Inflammatory macrophage treated with lipopolysaccharide for 4 hours (primary cell): ENCODE results near the gene KCNG4.

Experiments
- DNase-seq: peaks from one replicate; pipeline ENCODE4 v3.0.0-alpha.2; 2020

KCNG4 gene

DNA sequence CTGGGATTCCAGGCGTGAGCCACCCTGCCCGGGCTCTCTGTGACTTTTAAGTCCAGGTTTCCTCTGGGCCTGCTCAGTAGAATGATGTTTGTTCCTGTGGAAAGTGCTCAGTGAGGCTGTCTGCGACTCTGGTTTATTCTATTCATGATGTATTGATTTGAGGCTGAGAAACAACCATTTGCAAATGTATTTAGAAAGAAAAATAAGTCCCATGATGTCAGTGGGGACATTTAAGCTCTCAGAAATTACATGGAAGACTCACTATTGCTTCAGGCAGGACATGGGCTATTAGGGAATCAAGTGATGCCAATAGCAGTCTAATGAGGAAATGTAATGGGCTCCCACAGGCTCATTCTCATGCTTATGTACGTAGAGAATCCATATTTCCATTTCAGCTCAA lies 22.2 kb upstream of the KCNG4 start:
- DNase-seq, result no peak

- no peak for DNase-seq
These were observed 21.1 kb upstream of the KCNG4 start for GRCh38 chr16:84260766-84261554.

DNA sequence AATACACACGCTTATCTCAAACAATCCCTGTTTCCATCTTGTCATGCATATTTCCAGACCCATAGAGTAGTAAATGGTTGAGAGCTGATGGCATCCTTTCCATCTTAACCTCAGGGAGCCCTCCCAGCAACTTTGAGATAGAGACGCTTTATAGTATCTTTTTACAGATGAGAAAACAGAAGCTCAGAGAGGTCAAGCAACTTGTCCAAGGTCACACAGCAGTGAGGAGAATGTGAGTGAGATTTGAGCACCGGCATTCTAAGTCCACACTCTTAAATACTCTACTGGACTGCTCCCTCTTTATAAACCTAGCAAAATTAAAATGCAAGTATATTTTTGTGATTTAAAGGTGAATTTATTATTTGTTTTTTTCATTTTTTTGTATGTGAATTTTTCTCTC lies 19.9 kb upstream of the KCNG4 start:
- no peak for DNase-seq

DNA sequence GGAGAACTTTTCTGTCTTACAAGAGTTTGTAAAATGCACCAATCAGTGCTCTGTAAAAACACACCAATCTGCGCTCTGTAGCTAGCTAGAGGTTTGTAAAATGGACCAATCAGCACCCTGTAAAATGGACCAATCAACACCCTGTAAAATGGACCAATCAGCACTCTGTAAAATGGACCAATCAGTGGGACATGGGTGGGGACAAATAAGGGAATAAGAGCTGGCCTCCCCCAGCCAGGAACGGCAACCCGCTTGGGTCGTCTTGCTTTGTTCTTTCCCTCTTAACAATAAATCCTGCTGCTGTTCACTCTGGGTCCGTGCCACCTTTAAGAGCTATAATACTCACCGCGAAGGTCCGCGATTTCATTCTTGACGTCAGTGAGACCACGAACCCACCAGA lies 18.5 kb upstream of the KCNG4 start:
- DNase-seq, result no peak

DNA sequence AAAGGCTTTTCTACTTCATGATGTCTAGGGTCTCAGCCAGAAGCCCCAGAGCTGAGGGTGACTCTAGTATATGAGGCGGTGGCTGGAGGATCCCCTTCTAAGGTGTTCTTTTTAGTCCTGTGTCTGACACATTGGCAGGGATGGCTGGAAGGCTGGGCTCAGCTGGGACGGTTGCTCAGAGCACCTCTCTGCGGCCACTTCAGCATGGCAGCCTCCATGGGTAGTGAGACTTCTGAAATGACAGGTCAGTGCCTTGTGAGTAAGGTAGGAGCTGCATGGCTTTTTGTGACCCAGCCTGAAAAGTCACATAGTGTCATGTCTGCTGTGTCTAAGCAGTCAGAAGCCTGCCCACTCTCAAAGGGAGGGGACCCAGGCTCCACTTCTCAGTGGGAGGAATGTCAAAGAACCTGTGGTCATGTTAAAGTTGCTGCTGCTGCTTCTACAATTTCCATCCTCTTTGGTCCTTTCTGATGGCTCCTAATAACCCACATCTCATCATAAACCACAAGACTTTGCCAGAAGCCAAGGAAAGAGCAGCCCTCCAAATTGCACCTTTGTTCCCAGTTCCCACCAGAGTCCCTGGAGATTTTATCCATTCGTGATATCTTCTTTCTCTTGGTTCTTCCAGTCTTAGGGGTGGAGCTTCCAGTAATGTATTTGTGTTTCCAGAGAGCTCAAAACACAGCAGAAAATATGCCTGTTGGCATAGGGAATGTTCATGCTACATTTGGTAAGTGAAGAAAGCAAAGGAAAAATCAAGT lies 15.4 kb upstream of the KCNG4 start:
- no peak for DNase-seq

DNA sequence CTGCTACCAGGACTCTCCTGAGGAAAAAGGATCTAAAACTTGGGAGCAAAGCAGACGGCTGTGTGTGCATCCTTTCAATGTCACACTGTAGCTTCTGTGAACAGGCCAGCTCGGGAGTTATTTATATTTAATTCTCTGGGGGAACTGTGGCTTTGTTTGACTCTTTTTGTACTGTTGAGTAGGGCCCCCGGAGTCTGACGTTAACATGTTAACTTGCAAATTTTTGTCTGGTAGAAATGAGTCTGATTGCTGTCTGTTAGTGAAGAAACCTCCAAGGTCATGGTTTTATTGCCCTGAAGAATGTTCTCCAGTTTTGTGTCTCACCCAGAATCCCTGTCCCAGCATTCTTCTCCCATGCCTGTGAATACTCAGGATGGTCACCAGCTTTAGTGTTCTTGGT lies 14.2 kb upstream of the KCNG4 start:
- no peak for DNase-seq

GRCh38 chr16:84253173-84253572 lies 13.4 kb upstream of the KCNG4 start:
- no peak for DNase-seq

DNA sequence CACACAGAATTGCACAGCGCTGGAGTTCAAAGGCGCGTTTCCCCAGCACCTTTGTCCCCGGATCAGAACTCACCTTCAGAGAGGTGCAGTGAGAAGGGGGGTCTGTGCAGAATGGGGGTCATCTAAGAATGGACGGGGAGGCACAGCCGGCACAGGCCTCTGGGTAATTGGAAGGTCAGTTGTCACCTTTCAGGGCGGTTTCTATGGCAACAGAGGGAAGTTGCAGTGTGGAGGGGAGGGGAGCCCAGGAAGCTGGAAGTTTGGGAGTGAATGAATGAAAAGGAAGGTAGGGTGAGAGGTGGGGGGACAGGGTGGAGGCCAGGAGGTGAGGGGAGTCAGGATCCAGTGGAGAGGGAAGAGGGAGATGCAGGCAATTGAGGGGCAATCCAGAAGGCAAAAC lies 12.4 kb upstream of the KCNG4 start:
- no peak for DNase-seq

DNA sequence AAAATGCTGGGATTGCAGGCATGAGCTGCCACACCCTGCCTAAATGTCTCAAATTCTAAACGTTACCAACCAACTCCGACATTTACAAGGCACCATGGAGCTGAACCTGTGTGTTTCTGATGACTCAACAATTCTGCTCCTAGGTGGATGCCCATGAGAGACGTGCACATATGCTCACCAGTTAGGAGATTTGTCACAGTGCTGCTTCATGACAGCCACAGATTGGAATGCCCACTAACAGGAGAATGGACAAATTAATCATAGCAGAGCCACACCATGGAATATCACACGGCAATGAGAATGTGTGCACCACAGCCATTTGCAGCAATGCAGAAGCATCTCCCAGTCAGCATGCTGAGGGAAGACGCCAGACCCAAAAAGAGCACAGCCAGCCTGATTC lies 8.0 kb upstream of the KCNG4 start:
- DNase-seq, result no peak

- DNase-seq, result no peak
These were observed 7.5 kb upstream of the KCNG4 start for GRCh38 chr16:84247331-84247730.

- DNase-seq, result no peak
These were observed 6.9 kb upstream of the KCNG4 start for GRCh38 chr16:84246679-84247077.

GRCh38 chr16:84245956-84246678 lies 6.3 kb upstream of the KCNG4 start:
- DNase-seq, result no peak

DNA sequence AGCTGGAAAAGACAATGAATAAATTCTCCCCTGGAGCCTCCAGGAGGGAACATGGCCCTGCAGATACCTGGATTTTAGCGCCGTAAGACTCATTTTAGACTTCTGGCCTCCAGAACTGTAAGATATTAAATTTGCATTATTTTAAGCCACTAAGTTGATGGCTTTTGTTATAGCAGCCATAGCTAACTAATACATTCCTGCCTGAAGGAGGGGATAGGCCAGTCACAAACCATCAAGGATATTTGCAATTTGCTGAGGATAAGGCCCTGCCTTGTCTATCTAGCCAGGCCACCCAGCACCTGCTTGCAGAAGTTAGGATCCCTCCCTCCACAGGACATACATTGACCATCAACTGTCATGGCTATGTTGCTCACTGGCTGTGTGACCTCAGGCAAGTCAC lies 4.9 kb upstream of the KCNG4 start:
- DNase-seq, result no peak

- no peak for DNase-seq
These were observed 3.9 kb upstream of the KCNG4 start for GRCh38 chr16:84243732-84244131.

- no peak for DNase-seq
These were observed 3.0 kb upstream of the KCNG4 start for GRCh38 chr16:84242839-84243238.

DNA sequence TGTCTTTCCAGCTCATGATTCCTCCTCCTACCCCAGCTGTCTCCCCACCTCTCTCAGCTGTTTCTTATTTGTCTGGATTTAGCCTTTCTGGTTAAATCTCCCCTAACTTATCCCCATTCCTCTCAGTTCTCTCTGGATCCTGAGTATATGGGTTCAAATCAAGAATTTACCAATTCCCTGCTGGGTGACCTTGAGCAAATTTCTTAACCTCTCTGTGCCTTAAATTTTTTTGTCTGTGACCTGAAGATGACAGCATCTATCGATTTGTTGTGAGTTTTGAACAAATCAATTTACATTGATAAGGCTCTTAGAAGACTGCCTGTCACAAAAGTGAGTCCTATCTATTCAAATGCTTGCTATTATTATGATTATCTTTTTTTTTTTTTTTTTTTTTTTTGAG lies 2.0 kb upstream of the KCNG4 start:
- DNase-seq, result no peak

DNA sequence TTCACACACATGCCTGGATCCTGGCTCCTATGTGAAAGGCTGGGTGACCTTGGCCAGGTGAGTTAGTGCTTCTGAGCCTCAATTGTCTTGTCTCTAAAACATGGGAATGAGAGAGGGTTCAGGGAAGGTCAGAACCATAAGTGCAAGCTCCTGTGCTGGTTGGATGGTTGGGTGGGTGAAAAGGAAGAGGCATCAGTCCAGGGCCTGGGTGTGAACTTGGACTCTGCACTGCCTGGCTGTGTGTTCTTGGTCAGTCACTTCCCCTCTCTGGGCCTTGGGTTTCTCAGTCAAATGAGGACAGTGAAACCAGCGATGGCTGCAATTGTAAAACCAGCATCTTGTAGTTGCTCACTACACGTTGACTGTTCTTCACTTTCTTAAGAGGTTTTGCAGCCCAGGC lies 643 bp upstream of the KCNG4 start:
- no peak for DNase-seq

DNA sequence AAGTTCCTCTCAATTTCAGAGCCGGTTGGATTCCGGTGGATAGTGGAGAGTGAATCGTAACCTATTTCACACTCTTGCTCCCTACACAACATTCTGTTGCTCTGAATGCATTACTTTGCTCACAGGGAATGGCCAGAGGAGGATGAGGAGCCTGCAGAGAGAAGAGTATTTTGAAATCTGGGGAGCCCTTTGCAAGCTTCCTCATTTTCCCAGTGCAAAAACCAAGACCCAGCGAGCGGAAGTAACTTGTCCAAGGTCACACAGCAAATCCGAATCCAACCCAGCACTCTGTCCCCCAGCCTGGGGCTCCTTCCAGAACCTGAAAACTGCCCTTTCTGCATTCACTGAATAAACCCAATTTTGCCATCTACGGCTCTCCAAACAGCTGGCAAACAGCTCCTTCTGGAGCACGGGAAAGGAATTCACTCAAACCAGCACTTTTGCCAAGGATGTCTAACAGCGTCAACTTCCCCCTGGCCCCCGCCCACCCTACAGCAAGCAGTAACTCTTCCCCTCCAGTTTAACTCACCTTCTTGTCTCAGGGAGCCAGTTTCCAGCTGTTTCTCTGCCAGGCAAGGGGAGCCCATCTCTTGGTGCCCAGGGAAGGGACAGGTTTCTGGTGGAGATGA lies 557 bp downstream of the KCNG4 start:
- peak; percentile 52 for DNase-seq

DNA sequence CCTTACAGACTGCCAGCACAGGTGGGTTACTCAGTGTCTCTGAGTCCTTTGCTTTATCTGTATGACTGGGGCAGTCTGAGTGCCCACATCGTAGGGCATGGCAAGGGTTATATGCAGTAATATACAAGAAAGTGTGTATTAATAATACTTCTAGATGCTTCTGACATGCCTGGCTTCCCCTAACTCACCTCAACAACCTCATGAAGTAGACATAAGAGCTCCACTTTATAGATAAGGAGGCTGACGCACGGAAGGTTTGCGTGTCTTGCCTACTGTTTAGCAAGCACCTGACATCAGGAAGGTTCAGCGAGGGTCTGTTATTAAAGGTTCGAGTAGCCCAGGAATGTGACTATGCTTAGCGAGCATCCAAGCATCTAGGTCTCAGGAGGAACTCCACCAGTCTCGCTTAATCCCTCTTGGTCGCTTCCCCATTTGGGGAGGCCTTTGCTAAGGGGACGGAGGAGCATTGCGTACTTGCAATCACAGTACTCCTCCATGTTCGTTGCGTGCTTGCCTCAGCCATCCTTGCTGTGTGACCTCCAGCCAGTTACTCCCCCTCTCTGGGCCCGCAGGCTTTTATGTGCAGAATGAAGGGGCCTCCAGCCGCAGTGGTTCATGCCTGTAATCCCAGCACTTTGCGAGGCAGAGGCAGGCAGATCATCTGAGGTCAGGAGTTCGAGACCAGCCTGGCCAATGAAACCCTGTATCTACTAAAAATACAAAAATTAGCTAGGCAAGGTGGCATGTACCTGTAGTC lies 1.6 kb downstream of the KCNG4 start:
- no peak for DNase-seq

GRCh38 chr16:84236671-84237070 lies 3.1 kb downstream of the KCNG4 start:
- no peak for DNase-seq

DNA sequence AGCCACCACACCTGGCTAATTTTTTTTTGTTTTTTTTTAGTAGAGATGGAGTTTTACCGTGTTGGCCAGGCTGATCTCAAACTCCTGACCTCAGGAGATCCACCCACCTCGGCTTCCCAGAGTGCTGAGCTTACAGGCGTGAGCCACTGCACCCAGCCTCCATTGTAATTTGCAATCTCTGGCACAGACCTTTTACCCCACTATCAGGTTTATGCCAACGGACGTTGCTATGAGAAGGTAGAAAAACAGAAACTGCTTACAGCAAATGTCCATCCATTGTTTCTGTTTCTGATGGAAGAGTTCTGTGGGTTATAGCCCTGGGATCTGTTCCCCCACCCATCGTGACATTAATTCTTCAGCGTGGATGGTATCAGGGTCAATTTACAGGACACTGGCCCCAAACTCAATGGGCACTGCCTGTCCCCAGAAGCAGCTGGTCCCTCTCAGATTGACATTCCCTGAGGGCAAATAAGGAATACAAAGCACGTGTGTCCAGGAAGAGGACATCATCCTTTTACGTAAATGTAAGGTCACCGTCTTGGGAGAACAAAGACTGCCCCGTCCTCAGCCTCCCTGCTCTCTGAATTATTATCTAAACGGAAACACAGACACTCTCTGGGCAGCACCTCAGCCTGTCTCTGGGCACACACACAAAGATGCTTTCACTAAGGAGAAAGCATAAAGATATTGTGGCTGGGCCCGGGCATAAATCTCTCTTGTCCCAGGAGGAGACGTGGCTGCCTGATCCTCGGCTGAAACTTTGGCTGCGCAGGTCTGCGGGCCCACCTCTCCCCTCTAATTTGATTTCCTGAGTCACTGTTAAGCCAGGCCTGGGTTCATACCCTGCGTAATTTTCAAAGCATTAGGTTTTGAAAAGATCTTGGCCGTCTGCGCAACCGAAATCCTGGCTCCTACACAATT lies 5.2 kb downstream of the KCNG4 start:
- DNase-seq, result no peak

DNA sequence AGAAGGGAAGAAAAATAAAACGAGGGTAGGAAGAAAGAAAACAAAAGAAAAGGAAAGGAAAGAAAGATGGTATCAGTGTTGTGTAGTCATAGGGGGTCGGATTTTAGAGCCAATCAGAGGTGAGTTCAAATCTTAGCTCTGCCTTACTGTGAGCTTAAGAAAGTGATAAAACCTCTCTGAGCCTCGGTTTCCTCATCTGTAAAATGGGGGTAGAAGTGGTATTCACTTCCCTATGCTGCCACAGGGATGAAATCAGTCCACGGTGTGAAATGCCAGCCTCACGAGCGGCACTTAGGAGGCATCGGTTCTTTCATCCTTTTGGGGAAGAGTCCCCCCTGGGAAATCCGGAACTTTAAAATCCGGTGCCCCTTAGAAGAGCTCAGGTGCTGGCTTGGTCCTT lies 6.1 kb downstream of the KCNG4 start:
- DNase-seq, result no peak
